NB4 (cell line): Measurements from ENCODE around the gene LGALS3BP.

Experiments used
- DNase-seq: peaks from one replicate; pipeline ENCODE4 v3.0.0; 2010; ENCODE audit warnings: low read depth
- H3K4me3 ChIP-seq: one replicate; pipeline ENCODE4 v1.5.1; 2011; ENCODE audit warnings: mild to moderate bottlenecking, low read depth, low read length, moderate library complexity
- CTCF ChIP-seq: IDR thresholded peaks from one replicate; pipeline ENCODE4 v1.5.1; 2012; ENCODE audit warnings: low read depth, low read length
- MAX ChIP-seq: IDR thresholded peaks from 2 replicates; pipeline ENCODE4 v1.6.1; 2011; ENCODE audit warnings: low read depth, low read length
- MYC ChIP-seq: IDR thresholded peaks from 2 replicates; pipeline ENCODE4 v1.6.1; 2011; ENCODE audit warnings: low read depth, low read length
- POLR2A ChIP-seq: IDR thresholded peaks from 2 replicates; pipeline ENCODE4 v1.6.1; 2011; ENCODE audit warnings: mild to moderate bottlenecking; ENCODE audit not compliant: insufficient read length; ENCODE audit errors: extremely low read depth

Gene LGALS3BP

GRCh38 chr17:79003661-79004411 is 24.1 kb upstream of the LGALS3BP start:
- TF ChIP-seq MYC (no peak), MAX (no peak), CTCF (no peak), POLR2A (no peak)
- H3K4me3 ChIP-seq = no peak overlapping the region
- DNase-seq = no peak

GRCh38 chr17:79002796-79003593 is 23.3 kb upstream of the LGALS3BP start:
- no peak overlapping the region for H3K4me3 ChIP-seq
- DNase-seq = no peak

GRCh38 chr17:79002291-79002690 is 22.6 kb upstream of the LGALS3BP start:
- DNase-seq = no peak
- H3K4me3 ChIP-seq = no peak overlapping the region
- TF ChIP-seq CTCF = no peak
- no peak for TF ChIP-seq MYC
- TF ChIP-seq MAX = no peak

More at GRCh38 chr17:79002796-79003593, 23.3 kb upstream of the LGALS3BP start:
- TF ChIP-seq MYC = no peak
- no peak for TF ChIP-seq CTCF
- TF ChIP-seq POLR2A = no peak
- TF ChIP-seq MAX = no peak

- no peak overlapping the region for H3K4me3 ChIP-seq
- TF ChIP-seq MYC = no peak
- DNase-seq = no peak
Observed at GRCh38 chr17:79001190-79002020, 21.7 kb upstream of the LGALS3BP start.

GRCh38 chr17:79000396-79001189 is 20.9 kb upstream of the LGALS3BP start:
- H3K4me3 ChIP-seq = no peak overlapping the region
- TF ChIP-seq POLR2A = no peak
- TF ChIP-seq MYC = no peak
- no peak for TF ChIP-seq MAX
- TF ChIP-seq CTCF = no peak
- DNase-seq = no peak
